Mammary epithelial cell (primary cell): Measurements from ENCODE around the gene ADAMTS2.

Source experiments
- CTCF ChIP-seq, 2 donors: IDR thresholded peaks in 1 of 2; conservative IDR thresholded peaks in 1 of 2; 2 replicates each; pipeline ENCODE4 v1.5.1; 2011 to 2012; ENCODE audit warnings: inconsistent platforms in 2 of 2, low read length in 2 of 2, mild to moderate bottlenecking in 2 of 2, control low read depth in 1 of 2, low read depth in 1 of 2; ENCODE audit not compliant: insufficient read depth in 1 of 2; ENCODE audit errors: extremely low read depth in 1 of 2
- EZH2 ChIP-seq: IDR thresholded peaks from 2 replicates; pipeline ENCODE4 v1.6.1; 2012; ENCODE audit warnings: low read length, inconsistent platforms, borderline replicate concordance

GRCh38 chr5:179378441-179379271 is 33.4 kb upstream of the ADAMTS2 start:
- TF ChIP-seq CTCF (conservative IDR thresholded peaks at IDR 0.05 in 1 of 2, IDR thresholded peaks at IDR 0.05 in 1 of 2; ENCODE audit: extremely low read depth in 1 of 2, insufficient read depth in 1 of 2, low read depth in 1 of 2, low read length in 2 of 2): no peak
- TF ChIP-seq EZH2: no peak
